Loucy (cell line): ENCODE data around the gene BOC.

ENCODE experiments used
- EZH2phosphoT487 ChIP-seq: fragments of 200-600 bp; IDR thresholded peaks from 2 replicates; pipeline ENCODE4 v1.6.1; 2018; ENCODE audit warnings: antibody characterized with exemption, mild to moderate bottlenecking, moderate library complexity, borderline replicate concordance
- TF ChIP-seq, protein P1 (sequence below): fragments of 200-600 bp; sonication (generic); conservative IDR thresholded peaks from 2 replicates; pipeline ENCODE4 v1.5.1; 2014; ENCODE audit warnings: mild to moderate bottlenecking, antibody characterized with exemption, low read length

DNA sequence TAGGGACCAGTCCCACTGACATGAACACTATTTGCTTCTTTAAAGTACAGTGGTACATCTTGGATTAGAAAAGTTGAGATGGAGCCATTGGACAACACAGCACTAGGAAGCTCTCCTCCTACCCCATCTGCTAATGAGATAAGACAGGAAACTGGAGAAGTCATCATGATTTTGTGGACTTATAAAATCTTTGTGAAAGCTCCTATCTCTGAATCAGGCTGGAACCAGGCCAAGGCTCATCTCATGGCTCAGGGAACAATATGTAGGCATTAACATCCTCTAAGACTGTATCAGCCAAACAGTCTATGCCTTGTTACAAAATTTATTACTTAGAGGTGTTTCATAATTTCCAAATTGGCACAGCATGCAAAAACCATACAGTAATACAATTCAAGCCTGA, 84.1 kb downstream of the BOC start:
- TF ChIP-seq, protein P1, sequence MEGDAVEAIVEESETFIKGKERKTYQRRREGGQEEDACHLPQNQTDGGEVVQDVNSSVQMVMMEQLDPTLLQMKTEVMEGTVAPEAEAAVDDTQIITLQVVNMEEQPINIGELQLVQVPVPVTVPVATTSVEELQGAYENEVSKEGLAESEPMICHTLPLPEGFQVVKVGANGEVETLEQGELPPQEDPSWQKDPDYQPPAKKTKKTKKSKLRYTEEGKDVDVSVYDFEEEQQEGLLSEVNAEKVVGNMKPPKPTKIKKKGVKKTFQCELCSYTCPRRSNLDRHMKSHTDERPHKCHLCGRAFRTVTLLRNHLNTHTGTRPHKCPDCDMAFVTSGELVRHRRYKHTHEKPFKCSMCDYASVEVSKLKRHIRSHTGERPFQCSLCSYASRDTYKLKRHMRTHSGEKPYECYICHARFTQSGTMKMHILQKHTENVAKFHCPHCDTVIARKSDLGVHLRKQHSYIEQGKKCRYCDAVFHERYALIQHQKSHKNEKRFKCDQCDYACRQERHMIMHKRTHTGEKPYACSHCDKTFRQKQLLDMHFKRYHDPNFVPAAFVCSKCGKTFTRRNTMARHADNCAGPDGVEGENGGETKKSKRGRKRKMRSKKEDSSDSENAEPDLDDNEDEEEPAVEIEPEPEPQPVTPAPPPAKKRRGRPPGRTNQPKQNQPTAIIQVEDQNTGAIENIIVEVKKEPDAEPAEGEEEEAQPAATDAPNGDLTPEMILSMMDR, result no peak
- no peak for TF ChIP-seq EZH2phosphoT487
